ENCODE results near the gene UGT8.

DNA sequence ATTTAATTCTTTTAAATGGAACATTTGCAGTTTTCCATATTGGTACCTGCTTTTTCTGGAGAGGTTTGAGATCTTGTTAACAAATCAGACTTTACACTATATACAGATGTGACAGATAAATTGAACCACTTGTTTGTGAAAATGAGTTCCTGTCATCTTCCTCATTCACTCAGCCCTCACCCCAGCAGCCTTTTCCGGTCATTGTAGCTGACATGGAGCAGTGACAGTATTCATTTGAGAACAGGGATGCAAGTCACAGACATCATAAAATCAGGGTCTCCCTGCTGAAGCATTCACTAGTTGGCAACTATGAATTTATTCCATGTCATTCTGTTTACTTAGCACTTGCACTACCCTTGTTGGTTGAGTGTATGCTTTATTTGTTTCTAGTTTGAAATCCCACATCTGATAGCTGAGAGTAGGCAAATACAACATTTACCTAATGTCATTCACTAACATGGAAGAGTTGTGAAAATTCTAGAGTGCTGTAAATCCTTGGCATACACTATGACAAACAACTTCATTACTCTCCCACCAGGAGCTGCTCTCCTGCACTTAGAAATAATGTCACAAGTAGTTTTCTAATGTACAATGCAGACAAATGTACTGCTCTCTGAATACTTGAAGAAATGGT is 78.9 kb downstream of the UGT8 start:
- TF ChIP-seq, protein P1, sequence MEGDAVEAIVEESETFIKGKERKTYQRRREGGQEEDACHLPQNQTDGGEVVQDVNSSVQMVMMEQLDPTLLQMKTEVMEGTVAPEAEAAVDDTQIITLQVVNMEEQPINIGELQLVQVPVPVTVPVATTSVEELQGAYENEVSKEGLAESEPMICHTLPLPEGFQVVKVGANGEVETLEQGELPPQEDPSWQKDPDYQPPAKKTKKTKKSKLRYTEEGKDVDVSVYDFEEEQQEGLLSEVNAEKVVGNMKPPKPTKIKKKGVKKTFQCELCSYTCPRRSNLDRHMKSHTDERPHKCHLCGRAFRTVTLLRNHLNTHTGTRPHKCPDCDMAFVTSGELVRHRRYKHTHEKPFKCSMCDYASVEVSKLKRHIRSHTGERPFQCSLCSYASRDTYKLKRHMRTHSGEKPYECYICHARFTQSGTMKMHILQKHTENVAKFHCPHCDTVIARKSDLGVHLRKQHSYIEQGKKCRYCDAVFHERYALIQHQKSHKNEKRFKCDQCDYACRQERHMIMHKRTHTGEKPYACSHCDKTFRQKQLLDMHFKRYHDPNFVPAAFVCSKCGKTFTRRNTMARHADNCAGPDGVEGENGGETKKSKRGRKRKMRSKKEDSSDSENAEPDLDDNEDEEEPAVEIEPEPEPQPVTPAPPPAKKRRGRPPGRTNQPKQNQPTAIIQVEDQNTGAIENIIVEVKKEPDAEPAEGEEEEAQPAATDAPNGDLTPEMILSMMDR (IDR thresholded peaks at IDR 0.05), result no peak
- no peak for TF ChIP-seq ZFX (IDR thresholded peaks at IDR 0.05; ENCODE audit: borderline replicate concordance)
